SK-N-MC (cell line): ENCODE measurements around the gene CD302.

Experiments used
- EZH2 ChIP-seq: fragments of 200-600 bp; sonication (generic); IDR thresholded peaks from one replicate; pipeline ENCODE4 v1.6.1; 2017; ENCODE audit warnings: antibody characterized with exemption
- FOXP2 ChIP-seq: optimal IDR thresholded peaks from 2 replicates; pipeline ENCODE3; 2011; ENCODE audit warnings: mild to moderate bottlenecking, moderate library complexity; ENCODE audit not compliant: insufficient read depth; ENCODE audit errors: extremely low read length, control extremely low read depth
- POLR2AphosphoS5 ChIP-seq: IDR thresholded peaks from 2 replicates; pipeline ENCODE4 v1.6.1; 2012; ENCODE audit warnings: mild to moderate bottlenecking, low read depth, low read length, borderline replicate concordance

GRCh38 chr2:159832858-159833257 lies 34.9 kb upstream of the CD302 start:
- TF ChIP-seq POLR2AphosphoS5 (no peak), EZH2 (no peak), FOXP2 (no peak)
